Measurements from ENCODE around the gene RNF125. TPM values are rescaled to one million over a fixed set of nuclear protein-coding genes. Genes with fewer than 3 reads are reported as not detected.

The RNF125 gene
- total and polyA plus RNA-seq, 10 of the 15 experiments (the other 5 are each of a cell fraction or from before 2014, with no cell fraction given), result 0.79 to 3.9 (median 2.9) TPM

DNA sequence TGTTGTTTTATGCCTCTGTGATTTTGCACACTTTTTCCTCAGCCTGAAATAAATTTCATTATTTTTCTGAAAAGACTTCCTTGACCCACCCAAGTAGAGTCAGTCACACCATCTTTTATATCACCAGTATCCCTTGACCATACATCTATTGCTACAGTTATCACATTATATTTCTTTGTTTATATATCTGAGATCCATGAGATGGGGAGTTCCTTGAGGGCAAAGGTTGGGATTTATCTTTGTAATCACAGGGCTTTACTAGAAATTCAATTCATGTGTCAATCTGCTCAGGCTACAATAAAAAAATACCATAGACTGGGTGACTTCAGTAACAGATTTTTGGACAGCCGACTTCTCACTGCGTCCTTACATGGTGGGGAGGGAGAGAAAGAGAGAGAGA lies 60.2 kb downstream of the RNF125 start:
- no peak overlapping the region for H3K4me2 ChIP-seq (ENCODE audit: control insufficient read depth, insufficient read depth)
- ChIA-PET RAD21 (ENCODE audit: unreplicated experiment) (no interaction called here), SMC1A (ENCODE audit: uncharacterized antibody, unreplicated experiment) (interaction anchor here (0.6 kb wide), 1 partner anchor 1481 kb away, joined by 3 read pairs; no protein-coding TSS in a partner anchor), CTCF (no interaction called here), POLR2A (no interaction called here)
- no peak overlapping the region for H3K27ac ChIP-seq (ENCODE audit: control insufficient read depth, insufficient read depth)
- DNase-seq (ENCODE audit: low read depth, low spot score) (no peak), ATAC-seq (no peak), FAIRE-seq (no peak)
- no peaks in the 10 kb centered on the region for H3K36me3 ChIP-seq (ENCODE audit: control insufficient read depth in 2 of 2, insufficient read depth in 2 of 2, low read length in 1 of 2)
- no peak overlapping the region for H3K4me3 ChIP-seq
- intact Hi-C loops (cut with micrococcal nuclease; ENCODE audit: unreplicated experiment) (no loop called here), in situ Hi-C loops (cut with MboI) (no loop called here)
- no peaks in the 10 kb centered on the region for H3K27me3 ChIP-seq (replicated peaks in 1 of 2; ENCODE audit: control insufficient read depth in 2 of 2, insufficient read depth in 2 of 2, low read length in 1 of 2)
- no peak overlapping the region for H3K9ac ChIP-seq (ENCODE audit: control insufficient read depth, insufficient read depth, low read length)
- BruUV-seq (replicated peaks), result no TSS peak
- no peaks in the 10 kb centered on the region; the same call in 2 of the 3 replicates for H3K9me3 ChIP-seq (replicated peaks; ENCODE audit: control insufficient read depth, insufficient read depth, low read length)
- H3K79me2 ChIP-seq (ENCODE audit: control insufficient read depth, insufficient read depth, low read length), result no peaks in the 10 kb centered on the region
- 100% methylated on average over 2 of the region's 2 CpGs for WGBS (ENCODE audit: insufficient coverage, insufficient replicate concordance, low lambda C conversion rate, missing lambda C conversion rate)
- no peaks in the 10 kb centered on the region for H3K4me1 ChIP-seq (ENCODE audit: control insufficient read depth, insufficient read depth, low read length)
- no peaks in the 10 kb centered on the region for H4K20me1 ChIP-seq (ENCODE audit: control insufficient read depth, insufficient read depth)
- TF ChIP-seq BACH1 (IDR thresholded peaks at IDR 0.05; ENCODE audit: borderline replicate concordance), result no peak
- TF ChIP-seq HDGF (IDR thresholded peaks at IDR 0.05), result no peak
- no peak for TF ChIP-seq MAX (IDR thresholded peaks at IDR 0.05; ENCODE audit: low read depth, low read length)
- H2AFZ ChIP-seq (ENCODE audit: control insufficient read depth, low read depth, low read length), result no peak overlapping the region

DNA sequence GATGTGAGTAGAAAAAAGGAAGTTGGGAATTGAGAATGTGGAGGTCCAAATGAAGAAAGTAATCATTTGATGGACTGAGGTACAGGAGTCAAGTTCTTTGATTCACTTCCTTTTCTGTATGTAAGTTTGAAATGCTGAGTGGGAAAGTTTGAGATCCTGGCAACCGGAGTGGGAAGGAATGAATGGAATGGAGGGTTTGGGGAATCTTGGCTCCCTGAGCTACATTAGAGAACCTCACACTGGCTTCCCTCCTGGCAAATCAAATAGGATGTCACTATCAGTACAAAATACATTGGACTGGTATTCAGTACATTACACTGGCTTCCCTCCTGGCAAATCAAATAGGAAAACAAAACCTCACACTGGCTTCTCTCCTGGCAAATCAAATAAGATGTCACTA lies 63.3 kb downstream of the RNF125 start:
- SMC1A ChIA-PET (ENCODE audit: uncharacterized antibody, unreplicated experiment), result no interaction called here
- Histone ChIP-seq H3K4me3 (no peak overlapping the region), H3K27me3 (replicated peaks in 1 of 2; ENCODE audit: control insufficient read depth in 2 of 2, insufficient read depth in 2 of 2, low read length in 1 of 2) (no peaks in the 10 kb centered on the region), H3K9ac (ENCODE audit: control insufficient read depth, insufficient read depth, low read length) (no peak overlapping the region), H3K79me2 (ENCODE audit: control insufficient read depth, insufficient read depth, low read length) (no peaks in the 10 kb centered on the region), H3K9me3 (replicated peaks; ENCODE audit: control insufficient read depth, insufficient read depth, low read length) (no peaks in the 10 kb centered on the region; the same call in 2 of the 3 replicates), H3K36me3 (ENCODE audit: control insufficient read depth in 2 of 2, insufficient read depth in 2 of 2, low read length in 1 of 2) (no peaks in the 10 kb centered on the region), H4K20me1 (ENCODE audit: control insufficient read depth, insufficient read depth) (no peaks in the 10 kb centered on the region), H2AFZ (ENCODE audit: control insufficient read depth, low read depth, low read length) (no peak overlapping the region), H3K4me2 (ENCODE audit: control insufficient read depth, insufficient read depth) (no peak overlapping the region), H3K27ac (ENCODE audit: control insufficient read depth, insufficient read depth) (no peak overlapping the region), H3K4me1 (ENCODE audit: control insufficient read depth, insufficient read depth, low read length) (peaks cover 7% of the 10 kb centered on the region; the same call in 1 of the 2 replicates)
- CTCF ChIA-PET, result no interaction called here
- DNase-seq (ENCODE audit: low read depth, low spot score) (no peak), FAIRE-seq (no peak), ATAC-seq (no peak)
- WGBS (ENCODE audit: insufficient coverage, insufficient replicate concordance, low lambda C conversion rate, missing lambda C conversion rate), result 100% methylated on average over 1 of the region's 1 CpG
- TF ChIP-seq JUNB (IDR thresholded peaks at IDR 0.05) (no peak), TBL1XR1 (IDR thresholded peaks at IDR 0.05; ENCODE audit: low read depth, low read length) (no peak), ZNF274 (IDR thresholded peaks at IDR 0.05; ENCODE audit: insufficient read depth, insufficient read length) (no peak), ZSCAN29 (IDR thresholded peaks at IDR 0.05) (no peak), SREBF2 (IDR thresholded peaks at IDR 0.05; ENCODE audit: low read length) (no peak), FOXK2 (IDR thresholded peaks at IDR 0.05) (no peak), SP1 (IDR thresholded peaks at IDR 0.05; ENCODE audit: low read depth, low read length) (no peak), ZBED1 (IDR thresholded peaks at IDR 0.05; ENCODE audit: borderline replicate concordance) (no peak), GABPA (IDR thresholded peaks at IDR 0.05; ENCODE audit: low read depth) (no peak), BCL11A (IDR thresholded peaks at IDR 0.05; ENCODE audit: low read depth, low read length) (no peak), TCF7 (IDR thresholded peaks at IDR 0.05; ENCODE audit: borderline replicate concordance) (no peak), USF1 (IDR thresholded peaks at IDR 0.05; ENCODE audit: borderline replicate concordance, extremely low read length, insufficient read depth, low read depth, low read length) (no peak), ZNF217 (IDR thresholded peaks at IDR 0.05) (no peak), EGR1 (IDR thresholded peaks at IDR 0.05; ENCODE audit: borderline replicate concordance in 1 of 2, low read depth in 2 of 2, low read length in 2 of 2) (no peak), MEF2A (IDR thresholded peaks at IDR 0.05; ENCODE audit: insufficient read depth, low read depth, low read length) (no peak), KDM1A (IDR thresholded peaks at IDR 0.05; ENCODE audit: borderline replicate concordance) (no peak)
- no TSS peak for BruUV-seq (replicated peaks)
- in situ Hi-C loops (cut with MboI), result no loop called here
- intact Hi-C loops (cut with micrococcal nuclease; ENCODE audit: unreplicated experiment), result no loop called here
- POLR2A ChIA-PET, result no interaction called here
- RAD21 ChIA-PET (ENCODE audit: unreplicated experiment), result no interaction called here

Data from GM12878 (cell line).